Measurements from ENCODE around the gene ZBTB46.

The ZBTB46 gene

GRCh38 chr20:63737695-63737944 is 93.4 kb downstream of the ZBTB46 start:
- no peak for TF ChIP-seq CTCF (IDR thresholded peaks at IDR 0.05; ENCODE audit: low read depth, low read length, missing control alignments)
- H3K4me3 ChIP-seq (ENCODE audit: low read depth, low read length) = peak overlapping the region; percentile 65
- no peak for DNase-seq (ENCODE audit: low read depth)

GRCh38 chr20:63736893-63737694 is 94.0 kb downstream of the ZBTB46 start:
- TF ChIP-seq CTCF (IDR thresholded peaks at IDR 0.05; ENCODE audit: low read depth, low read length, missing control alignments) = no peak
- peak overlapping the region; percentile 65 for H3K4me3 ChIP-seq (ENCODE audit: low read depth, low read length)
- DNase-seq (ENCODE audit: low read depth) = no peak

DNA sequence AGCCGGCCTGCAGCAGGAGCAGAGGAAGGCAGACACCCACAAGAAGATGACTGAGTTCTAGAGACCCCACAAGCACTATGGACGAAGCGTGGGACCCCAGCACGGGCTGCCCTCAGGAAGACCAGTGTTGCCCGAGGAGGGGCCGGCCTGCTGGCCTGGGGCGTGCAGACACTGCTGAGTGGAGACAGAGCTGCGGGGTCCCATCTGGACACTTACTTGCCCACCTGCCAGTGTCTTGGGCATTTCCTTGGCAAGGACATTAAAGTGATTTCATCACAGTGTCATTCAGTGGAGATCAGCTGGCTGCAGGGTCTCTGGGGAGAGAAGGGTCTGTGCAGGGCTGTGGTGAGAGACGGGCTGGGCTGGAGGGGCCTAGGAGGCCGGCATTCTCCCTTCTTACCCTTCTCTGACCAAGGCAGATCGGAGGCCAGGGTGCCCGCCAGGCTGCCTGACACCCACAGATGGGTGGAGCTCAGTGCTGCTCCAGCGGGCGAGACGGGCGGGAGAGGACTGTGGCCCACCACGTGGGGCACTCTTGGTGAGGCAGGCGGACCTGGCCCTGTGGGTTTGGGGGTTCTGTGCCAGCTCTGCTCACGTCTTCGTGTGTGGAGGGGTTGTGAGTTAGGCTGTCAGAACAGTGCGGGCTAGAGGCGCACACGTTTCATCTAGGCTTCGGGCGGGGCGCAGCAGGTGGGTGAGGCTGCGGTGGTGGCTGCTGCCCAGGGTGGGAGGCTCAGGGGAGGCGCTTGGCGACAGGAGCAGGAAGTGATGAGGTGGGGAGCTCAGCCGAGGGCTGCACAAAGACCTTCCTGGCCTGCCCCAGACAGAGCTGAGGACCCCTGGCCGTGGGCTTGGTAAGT is 95.0 kb downstream of the ZBTB46 start, which contains the start of gene LIME1:
LIME1 (plus strand) TSS at position 806 of the 860 bp plus-strand sequence. CDS start 886 bp downstream, outside the sequence.
- peak; percentile 45 for DNase-seq (ENCODE audit: low read depth)
- peak within 1 kb of the TSS; percentile 65 for H3K4me3 ChIP-seq (ENCODE audit: low read depth, low read length)
- TF ChIP-seq CTCF (IDR thresholded peaks at IDR 0.05; ENCODE audit: low read depth, low read length, missing control alignments) = no peak

GRCh38 chr20:63734946-63735858 is 95.9 kb downstream of the ZBTB46 start:
- no peak overlapping the region for H3K4me3 ChIP-seq (ENCODE audit: low read depth, low read length)
- no peak for TF ChIP-seq CTCF (IDR thresholded peaks at IDR 0.05; ENCODE audit: low read depth, low read length, missing control alignments)
- no peak for DNase-seq (ENCODE audit: low read depth)

GRCh38 chr20:63734111-63734945 is 96.7 kb downstream of the ZBTB46 start:
- no peak for TF ChIP-seq CTCF (IDR thresholded peaks at IDR 0.05; ENCODE audit: low read depth, low read length, missing control alignments)
- no peak overlapping the region for H3K4me3 ChIP-seq (ENCODE audit: low read depth, low read length)
- DNase-seq (ENCODE audit: low read depth) = no peak

DNA sequence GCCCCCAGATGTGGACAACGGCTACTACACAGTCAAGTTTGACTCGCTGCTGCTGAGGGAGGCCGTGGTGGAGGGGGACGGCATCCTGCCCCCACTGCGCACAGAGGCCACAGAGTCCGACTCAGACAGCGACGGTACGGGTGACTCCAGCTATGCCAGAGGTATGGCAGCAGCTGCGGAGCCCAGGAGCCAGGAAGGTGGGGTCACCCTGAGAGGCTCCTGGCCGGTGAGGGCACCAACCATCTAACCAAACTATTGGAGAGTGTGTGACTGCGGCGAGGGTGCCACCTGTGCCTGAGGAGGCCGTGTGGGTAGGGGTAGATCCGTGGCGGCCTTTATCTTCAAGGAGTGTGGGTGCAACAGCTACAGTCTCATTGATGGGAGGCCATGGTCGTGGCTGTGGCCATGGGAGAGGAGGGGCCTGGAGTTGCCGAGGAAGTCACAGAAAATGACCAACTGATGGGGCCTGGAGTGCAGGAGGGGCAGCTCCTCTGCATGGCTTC is 97.4 kb downstream of the ZBTB46 start:
- no peak overlapping the region for H3K4me3 ChIP-seq (ENCODE audit: low read depth, low read length)
- no peak for DNase-seq (ENCODE audit: low read depth)
- TF ChIP-seq CTCF (IDR thresholded peaks at IDR 0.05; ENCODE audit: low read depth, low read length, missing control alignments) = no peak

All from GM12864 (cell line).